ENCODE data around the gene ABCB9.
A peak's percentile ranks its signal among the peaks of the same experiment; 100 is the strongest.

ABCB9 gene

DNA sequence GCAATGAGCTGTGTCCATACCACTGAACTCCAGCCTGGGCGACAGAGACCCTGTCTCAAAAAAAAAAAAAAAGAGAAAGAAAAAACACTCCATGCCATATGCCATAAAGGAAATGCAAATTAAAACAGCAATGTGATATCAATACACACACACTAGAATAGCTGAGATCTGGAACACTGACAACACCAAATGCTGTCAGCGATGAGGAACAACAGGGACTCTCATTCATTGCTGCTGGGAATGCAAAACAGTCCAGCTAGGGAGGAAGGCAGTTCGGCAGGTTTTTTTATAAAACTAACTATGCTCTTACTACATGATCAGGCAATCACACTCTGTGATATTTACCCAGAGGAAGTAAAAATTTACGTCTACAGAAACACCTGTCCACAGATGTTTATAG is 3.4 kb upstream of the ABCB9 start:
- peak; percentile 22 for DNase-seq (ENCODE audit: low read depth)
- TF ChIP-seq, protein P1, sequence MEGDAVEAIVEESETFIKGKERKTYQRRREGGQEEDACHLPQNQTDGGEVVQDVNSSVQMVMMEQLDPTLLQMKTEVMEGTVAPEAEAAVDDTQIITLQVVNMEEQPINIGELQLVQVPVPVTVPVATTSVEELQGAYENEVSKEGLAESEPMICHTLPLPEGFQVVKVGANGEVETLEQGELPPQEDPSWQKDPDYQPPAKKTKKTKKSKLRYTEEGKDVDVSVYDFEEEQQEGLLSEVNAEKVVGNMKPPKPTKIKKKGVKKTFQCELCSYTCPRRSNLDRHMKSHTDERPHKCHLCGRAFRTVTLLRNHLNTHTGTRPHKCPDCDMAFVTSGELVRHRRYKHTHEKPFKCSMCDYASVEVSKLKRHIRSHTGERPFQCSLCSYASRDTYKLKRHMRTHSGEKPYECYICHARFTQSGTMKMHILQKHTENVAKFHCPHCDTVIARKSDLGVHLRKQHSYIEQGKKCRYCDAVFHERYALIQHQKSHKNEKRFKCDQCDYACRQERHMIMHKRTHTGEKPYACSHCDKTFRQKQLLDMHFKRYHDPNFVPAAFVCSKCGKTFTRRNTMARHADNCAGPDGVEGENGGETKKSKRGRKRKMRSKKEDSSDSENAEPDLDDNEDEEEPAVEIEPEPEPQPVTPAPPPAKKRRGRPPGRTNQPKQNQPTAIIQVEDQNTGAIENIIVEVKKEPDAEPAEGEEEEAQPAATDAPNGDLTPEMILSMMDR (IDR thresholded peaks at IDR 0.05; ENCODE audit: control insufficient read depth, extremely low read depth, insufficient read depth): no peak

DNA sequence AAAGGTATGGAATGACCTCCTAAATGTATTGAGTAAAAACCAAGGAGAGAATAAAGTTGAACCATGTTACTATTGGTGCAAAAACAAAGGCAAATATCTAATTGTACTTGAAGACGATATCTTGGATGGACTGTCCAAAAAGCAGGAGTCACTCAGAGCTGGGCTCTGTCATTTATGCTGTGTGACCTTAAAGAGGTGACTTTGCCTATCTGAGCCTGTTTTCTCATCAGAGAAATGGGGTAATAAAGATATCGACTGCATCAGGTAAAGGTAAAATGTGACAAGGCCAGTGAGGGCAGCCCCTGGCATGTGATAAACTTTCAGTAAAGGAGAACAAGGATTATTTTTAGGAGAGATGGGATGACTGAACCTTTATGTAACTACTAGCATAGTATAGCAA is 1.8 kb upstream of the ABCB9 start:
- TF ChIP-seq, protein P1 (IDR thresholded peaks at IDR 0.05; ENCODE audit: control insufficient read depth, extremely low read depth, insufficient read depth): no peak
- H3K4me3 ChIP-seq (ENCODE audit: low read depth, low read length): no peak overlapping the region
- no peak for DNase-seq (ENCODE audit: low read depth)

More for the DNA sequence above, 3.4 kb upstream of the ABCB9 start:
- H3K4me3 ChIP-seq (ENCODE audit: low read depth, low read length): no peak overlapping the region

DNA sequence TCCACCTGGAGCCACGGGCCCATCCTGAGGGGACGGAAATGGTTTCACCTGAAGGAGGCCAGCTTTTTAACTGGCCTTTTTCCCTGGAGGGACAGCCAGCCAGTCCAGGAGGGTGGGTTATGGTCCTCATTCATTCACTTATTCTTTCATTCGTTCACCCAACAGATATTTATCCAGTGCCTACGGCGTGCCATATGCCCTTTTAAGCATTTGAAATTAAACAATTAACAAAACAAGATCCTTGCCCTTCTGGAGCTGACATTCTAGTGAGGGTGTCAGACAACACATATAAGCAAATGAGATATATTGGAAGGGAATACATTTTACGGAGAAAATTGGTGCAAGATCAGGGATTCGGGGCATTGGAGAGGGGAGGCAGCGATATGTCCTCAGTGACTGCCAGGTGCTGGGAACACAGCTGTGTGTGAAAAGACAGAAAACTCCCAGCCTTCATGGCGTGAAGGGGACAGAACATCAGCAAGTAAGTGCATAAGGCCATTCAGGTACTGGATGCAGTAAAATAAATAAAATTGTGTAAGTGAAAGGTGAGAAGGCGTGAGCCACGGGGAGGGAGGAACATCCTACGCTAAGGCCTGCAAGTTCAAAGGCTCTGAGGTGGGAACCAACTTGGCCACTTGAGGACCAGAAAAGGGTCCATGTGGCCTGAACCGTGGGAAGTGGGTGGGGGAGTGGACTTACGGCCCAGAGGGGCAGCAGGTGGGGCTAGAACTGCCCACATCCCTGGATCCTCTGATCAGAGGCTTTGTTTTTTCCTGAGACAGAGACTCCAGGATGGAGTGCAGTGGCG is 684 bp upstream of the ABCB9 start:
- TF ChIP-seq, protein P1 (IDR thresholded peaks at IDR 0.05; ENCODE audit: control insufficient read depth, extremely low read depth, insufficient read depth): no peak
- no peak overlapping the region for H3K4me3 ChIP-seq (ENCODE audit: low read depth, low read length)
- no peak for DNase-seq (ENCODE audit: low read depth)

DNA sequence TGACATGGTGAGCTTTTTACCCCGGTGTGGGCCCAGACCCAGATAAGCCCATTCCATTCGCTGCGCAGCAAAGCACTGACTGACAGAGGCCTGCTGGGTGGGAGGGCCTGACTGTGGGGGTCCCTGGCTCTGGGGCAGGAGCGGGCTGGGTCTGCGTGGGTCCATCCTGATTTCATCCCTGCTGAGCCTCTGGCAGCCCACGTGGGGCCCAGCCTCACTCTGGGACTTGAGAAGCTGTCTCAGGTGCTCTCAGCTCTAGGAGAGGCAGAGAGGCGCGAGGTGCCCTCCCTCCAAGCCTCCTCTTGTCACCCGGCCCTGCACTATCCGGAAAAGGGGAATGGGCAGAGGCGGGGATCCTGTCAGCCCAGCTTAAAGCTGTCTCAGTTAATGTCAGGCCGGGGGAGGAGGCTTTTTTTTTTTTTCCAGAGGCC is 927 bp downstream of the ABCB9 start:
- no peak for DNase-seq (ENCODE audit: low read depth)

DNA sequence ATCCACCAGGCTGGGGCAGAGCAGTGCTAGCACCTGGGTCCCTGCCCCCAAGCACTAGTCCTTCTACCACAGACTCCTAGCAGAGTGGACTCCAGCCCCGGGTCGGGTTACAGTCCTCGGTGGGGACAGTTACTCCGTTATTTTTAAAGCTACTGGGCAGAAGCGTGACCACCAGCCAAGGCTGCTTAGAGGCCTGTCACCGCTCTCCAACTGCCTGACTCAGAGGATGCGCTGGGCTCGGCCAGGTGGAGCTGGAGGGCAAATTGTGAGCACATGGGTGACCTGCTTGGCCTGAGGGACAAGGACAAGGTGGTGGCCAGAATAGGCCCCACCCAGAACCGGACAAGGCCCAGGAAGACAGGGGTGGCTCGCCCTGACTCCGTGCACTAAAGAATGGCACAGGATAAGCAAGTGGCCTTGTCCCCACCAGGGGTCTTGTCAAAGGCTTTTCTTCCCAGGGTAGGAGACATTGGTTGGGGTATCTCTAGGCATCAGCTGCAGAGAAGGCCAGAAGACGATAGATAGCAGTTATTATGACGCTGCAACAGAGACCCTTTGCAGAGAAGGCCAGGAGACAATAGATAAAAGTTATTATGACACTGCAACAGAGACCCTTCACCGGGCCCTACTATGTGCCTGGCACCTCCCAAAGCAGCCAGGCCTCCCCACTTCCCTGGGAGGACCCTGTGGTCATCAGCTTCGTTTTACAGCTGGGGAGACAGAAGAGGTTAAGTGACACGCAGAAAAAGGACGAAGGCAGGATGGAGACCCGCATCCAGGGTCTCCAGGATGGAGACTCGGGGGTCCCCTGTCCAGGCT is 1.6 kb downstream of the ABCB9 start:
- no peak for DNase-seq (ENCODE audit: low read depth)
- H3K4me3 ChIP-seq (ENCODE audit: low read depth, low read length): no peak overlapping the region
- TF ChIP-seq, protein P1 (IDR thresholded peaks at IDR 0.05; ENCODE audit: control insufficient read depth, extremely low read depth, insufficient read depth): no peak

More for the DNA sequence above, 927 bp downstream of the ABCB9 start:
- TF ChIP-seq, protein P1 (IDR thresholded peaks at IDR 0.05; ENCODE audit: control insufficient read depth, extremely low read depth, insufficient read depth): no peak
- peak overlapping the region; percentile 86 for H3K4me3 ChIP-seq (ENCODE audit: low read depth, low read length)

DNA sequence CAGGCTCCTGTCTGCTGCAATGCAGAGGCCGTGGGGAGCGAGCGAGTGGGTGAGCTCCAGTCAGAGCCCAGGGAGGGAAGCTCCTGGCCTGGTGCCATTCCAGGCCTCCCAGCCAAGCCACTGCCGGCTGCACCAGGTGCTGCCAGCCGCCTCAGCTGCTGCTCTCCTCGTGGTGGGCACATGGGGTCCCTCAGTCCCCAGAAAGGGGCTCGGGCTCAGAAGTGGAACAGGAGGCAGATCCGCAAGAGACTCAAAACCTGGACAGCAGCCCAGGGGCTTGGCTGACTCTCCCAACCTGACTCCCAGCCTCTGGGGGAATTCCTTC is 2.4 kb downstream of the ABCB9 start:
- TF ChIP-seq, protein P1 (IDR thresholded peaks at IDR 0.05; ENCODE audit: control insufficient read depth, extremely low read depth, insufficient read depth): no peak
- no peak overlapping the region for H3K4me3 ChIP-seq (ENCODE audit: low read depth, low read length)
- DNase-seq (ENCODE audit: low read depth): no peak
